Adipose tissue (tissue), 3 donors: Measurements from ENCODE around the gene NUMBL. TPM values are rescaled to one million over a fixed set of nuclear protein-coding genes. Genes with fewer than 3 reads are reported as not detected.
A peak's percentile ranks its signal among the peaks of the same experiment; 100 is the strongest.
"Not testable (repeated sequence)": the region's sequence is repeated elsewhere in the genome, so short reads cannot be mapped to it uniquely, and the experiment has no call there.

ENCODE experiments used
- H3K27ac ChIP-seq: one replicate; pipeline ENCODE4 v1.5.1; 2013; ENCODE audit warnings: low read depth, low read length
- WGBS, 3 donors: extraction: QIAGEN DNeasy Blood & Tissue Kit; methylation state at CpG; one replicate each; pipeline ENCODE4 v1.1.7; 2013; 5-methylcytosine and 5-hydroxymethylcytosine counted together
- polyA plus RNA-seq, 3 donors: library from polyadenylated mRNA; stranded (reverse); fragments of 200-250 nt; gene quantifications; one replicate each; pipeline ENCODE4 v1.2.3, GENCODE V29; 2013
- donor health status: healthy with polysubstance abuse.
- donor health status: Bipolar disorder and iron deficiency.
- donor health status: healthy.

The NUMBL gene
- polyA plus RNA-seq, 3 donors, result 7.1 to 30.7 (median 27.2) TPM

DNA sequence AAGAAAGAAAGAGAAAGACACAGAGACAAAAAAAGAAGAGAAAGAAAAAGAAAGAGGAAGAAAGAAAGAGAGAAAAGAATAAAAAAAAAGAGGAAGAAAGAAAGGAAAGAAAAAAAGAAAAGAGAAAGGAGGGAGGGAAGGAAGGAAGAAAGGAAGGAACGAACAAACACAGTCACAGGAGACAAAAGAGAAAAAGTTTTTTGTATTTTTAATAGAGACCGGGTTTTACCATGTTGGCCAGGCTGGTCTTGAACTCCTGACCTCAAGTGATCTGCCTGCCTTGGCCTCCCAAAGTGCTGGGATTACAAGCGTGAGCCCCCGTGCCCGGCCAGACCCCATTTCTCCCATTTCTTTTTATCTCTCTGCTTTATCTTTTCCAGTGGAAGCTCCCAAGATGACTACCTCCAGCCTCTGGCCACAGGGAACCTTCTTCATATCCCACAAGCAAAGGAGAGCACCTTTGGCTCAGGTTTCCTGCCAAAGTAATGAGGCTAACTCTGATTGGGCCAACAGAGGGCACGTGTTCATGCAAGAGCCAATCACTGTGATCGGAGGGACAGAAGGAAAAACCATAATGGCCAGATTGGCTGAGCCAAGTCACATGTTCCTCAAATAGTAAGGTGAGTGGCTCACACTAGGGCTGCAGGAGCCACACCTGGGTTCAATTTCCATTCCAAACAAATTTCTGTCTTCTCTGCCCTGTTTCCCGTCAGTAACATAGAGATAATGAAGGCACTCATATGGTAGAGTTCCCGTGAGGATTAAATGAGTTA is 40.4 kb downstream of the NUMBL start:
- 76 to 89% (median 86%) methylated on average over 9 of the region's 9 CpGs for WGBS, 3 donors
- not testable (repeated sequence) for H3K27ac ChIP-seq

DNA sequence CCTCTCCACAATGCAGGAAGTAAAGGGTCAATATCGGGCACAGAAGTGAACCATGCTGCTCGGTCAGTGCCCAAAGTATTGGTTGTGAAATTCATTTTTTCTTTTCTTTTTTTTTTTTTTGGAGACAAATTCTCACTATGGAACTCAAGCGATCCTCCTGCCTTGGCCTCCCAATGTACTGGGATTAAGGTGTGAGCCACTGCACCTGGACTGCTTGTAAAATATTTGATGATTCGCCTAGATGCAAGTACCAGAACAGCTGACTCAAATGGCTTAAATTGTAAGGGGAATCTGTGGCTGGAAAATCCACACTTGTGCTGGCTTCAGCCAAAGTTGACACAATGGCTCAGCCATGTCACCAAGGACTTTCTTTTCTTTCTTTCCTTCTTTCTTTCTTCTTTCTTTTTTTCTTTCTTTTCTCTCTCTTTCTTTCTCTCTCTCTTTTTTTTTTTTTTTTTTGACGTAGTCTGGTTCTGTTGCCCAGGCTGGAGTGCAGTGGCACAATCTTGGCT is 43.7 kb downstream of the NUMBL start:
- H3K27ac ChIP-seq, result peak overlapping the region; percentile 75
- 61 to 78% (median 75%) methylated on average over 4 to 5 of the region's 5 CpGs for WGBS, 3 donors

DNA sequence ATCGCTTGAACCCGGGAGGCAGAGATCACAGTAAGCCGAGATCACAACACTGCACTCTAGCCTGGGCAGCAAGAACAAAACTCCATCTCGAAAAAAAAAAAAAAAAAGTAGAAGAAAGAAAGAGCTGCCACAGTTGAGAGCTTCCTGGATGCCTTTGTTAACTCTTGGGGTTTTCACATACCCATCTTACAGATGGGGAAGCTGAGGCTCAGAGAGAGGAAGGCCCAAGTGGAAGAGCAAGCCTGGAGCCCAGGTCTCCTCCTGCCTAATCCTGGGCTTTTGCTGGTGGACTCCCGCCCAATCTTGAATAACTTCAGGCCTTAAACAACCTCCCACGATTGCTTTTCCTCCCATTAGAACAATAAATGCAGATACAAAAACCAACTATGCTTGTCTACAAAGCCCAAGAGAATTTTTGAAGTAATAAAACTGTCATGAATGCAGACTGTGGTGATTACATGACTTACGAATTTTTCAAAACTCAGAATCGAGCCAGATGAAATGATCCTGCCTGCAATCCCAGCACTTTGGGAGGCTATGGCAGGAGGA is 47.6 kb downstream of the NUMBL start:
- no peak overlapping the region for H3K27ac ChIP-seq
- WGBS, 3 donors, result 73 to 75% (median 74%) methylated on average over 8 of the region's 8 CpGs

DNA sequence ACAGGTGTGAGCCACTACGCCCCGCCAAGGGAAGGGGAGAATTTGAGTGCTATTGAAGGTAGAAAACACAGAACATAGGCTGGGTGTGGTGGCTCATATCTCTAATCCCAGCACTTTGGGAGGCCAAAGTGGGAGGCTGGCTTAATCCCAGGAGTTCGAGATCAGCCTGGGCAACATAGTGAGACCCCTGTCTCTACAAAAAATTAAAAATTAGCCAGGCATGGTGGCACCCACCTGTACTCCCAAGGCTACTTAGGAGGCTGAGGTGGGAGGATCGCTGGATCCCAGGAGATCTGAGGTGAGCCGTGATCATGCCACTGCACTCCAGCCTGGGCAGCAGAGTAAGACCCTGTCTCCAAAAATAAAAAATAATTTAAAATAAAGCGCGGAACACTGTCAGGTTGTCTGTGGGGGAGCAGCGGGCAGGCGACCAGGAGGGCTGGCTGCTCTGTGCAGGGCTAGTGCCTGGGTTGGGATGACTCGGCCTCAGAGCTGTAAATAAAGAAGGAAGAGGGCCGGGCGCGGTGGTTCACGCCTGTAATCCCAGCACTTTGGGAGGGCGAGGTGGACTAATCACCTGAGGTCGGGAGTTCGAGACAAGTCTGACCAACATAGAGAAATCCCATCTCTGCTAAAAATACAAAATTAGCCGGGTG is 48.3 kb downstream of the NUMBL start:
- no peak overlapping the region for H3K27ac ChIP-seq
- WGBS, 3 donors, result 91 to 94% (median 94%) methylated on average over 18 of the region's 18 CpGs

DNA sequence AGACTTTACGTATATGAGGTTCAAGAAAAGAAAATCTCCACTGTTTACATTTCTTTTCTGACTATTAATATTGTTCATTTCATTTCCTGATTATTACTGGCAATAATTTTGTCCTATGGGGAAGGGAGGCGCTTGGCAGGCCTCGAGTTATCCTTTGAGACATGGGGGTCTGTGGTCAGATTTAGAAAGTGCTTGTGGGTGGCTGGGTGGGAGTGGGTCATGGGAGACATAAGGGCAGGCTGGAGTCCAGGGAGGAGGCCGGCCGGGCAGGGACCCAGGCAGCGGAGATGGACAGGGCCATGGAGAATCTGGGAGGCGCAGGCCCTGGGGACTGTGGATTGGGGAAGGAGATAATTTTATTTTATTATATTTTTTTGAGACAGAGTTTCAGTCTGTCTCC is 49.2 kb downstream of the NUMBL start:
- H3K27ac ChIP-seq, result no peak overlapping the region
- 63 to 82% (median 68%) methylated on average over 7 of the region's 7 CpGs for WGBS, 3 donors

DNA sequence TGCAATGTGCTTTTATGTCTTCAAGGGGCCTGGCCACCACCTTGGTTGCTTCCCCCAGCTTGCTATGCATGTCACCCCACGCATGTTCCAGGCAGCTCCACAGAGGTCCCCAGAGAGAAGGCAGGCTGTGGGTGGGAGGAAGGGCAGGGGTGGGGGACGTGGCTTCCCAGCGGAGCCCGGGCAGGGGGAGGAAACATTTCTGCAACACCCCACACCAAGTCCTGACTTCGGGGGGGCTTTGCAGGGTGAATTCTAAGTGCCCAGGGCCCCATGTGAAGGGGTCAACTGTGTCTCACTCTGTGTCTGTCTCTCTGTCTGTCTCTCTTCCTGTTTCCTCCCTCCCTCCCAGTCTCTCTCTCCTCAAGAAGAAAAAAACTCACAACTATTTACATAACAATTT is 49.7 kb downstream of the NUMBL start:
- H3K27ac ChIP-seq, result no peak overlapping the region
- 7 to 46% (median 10%) methylated on average over 4 to 5 of the region's 5 CpGs for WGBS, 3 donors

DNA sequence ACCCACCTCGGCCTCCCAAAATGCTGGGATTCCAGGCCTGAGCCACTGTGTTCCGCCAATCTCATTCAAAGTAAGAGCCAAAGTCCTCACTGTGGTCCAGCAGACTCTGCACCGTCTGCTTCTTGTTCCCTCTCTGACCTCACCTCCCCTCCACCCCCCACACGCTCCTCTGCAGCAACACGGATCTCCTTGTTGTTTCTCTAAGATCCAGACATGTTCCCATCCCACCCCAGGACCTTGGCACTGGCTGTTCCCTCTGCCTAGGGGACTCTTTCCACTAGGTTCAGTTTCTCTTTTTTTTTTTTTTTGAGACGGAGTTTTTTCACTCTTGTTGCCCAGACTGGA is 50.8 kb downstream of the NUMBL start:
- no peak overlapping the region for H3K27ac ChIP-seq
- 79 to 81% (median 80%) methylated on average over 6 of the region's 6 CpGs for WGBS, 3 donors

DNA sequence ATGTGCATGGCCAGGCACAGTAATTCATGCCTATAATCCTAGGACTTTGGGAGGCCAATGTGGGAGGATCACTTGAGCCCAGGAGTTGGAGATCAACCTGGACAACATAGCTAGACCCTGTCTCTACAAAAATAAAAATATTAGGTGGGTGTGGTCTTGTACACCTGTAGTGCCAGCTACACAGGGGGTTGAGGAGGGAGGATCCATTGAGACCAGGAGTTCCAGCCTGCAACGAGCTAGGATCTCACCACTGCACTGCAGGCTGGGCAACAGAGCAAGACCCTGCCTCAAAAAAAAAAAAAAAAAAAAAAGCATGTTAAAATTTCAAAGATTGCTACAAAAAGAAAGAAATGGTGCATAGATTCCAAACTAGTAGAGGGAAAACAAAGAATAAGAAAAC is 52.1 kb downstream of the NUMBL start:
- no peak overlapping the region for H3K27ac ChIP-seq
- WGBS, 3 donors, result 59 to 91% (median 80%) methylated on average over 1 of the region's 1 CpG

DNA sequence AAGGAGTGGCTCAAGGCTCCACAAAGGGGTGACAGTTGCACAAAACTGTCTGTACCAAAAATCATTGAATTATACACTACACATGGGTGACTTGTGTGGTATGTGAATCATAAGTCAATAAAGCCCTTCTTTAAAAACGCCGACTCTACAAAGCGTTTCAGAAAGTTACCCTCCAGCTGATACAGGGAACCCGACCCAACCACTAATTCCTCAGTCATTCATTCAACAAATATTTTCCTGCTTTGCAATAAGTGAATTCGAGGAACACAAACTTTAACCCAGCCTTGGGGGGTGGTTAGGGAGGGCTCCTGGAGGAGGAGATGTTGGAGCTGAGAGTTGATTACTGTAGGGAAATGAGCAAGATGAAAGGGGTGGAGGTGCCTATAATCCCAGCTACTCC is 57.2 kb downstream of the NUMBL start:
- 84 to 85% (median 84%) methylated on average over 5 of the region's 5 CpGs for WGBS, 3 donors
- H3K27ac ChIP-seq, result no peak overlapping the region

DNA sequence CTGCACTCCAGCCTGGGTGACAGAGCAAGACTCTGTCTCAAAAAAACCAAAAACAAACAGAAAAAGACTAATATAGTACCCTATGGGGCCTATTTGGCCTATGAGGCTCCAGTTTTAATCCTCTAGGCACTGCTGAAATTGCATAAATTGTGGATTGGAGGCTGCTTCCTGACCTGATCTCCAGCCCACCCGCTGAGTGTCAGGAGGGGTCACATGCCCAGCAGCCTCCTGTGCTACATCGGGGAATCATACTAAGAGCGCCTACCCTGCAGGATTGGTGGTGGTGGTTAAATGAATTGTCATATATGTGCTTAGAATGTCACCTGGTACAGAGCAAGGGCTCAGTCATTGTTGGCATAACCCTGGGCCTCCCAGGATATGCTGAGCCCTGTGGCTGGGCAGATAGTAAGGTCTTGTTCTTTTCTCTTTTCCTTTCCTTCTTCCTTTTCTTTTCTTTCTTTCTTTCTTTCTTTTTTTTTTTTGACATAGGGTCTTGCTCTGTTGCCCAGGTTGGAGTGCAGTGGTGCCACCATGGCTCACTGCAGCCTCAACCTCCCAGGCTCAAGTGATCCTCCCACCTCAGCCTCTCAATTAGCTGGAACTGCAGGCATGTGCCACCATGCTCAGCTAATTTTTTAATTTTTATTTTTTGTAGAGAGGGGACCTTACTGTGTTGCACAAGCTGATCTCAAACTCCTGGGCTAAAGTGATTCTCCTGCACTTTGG is 58.0 kb downstream of the NUMBL start:
- WGBS, 3 donors, result 74 to 84% (median 77%) methylated on average over 3 of the region's 3 CpGs
- H3K27ac ChIP-seq, result no peak overlapping the region

DNA sequence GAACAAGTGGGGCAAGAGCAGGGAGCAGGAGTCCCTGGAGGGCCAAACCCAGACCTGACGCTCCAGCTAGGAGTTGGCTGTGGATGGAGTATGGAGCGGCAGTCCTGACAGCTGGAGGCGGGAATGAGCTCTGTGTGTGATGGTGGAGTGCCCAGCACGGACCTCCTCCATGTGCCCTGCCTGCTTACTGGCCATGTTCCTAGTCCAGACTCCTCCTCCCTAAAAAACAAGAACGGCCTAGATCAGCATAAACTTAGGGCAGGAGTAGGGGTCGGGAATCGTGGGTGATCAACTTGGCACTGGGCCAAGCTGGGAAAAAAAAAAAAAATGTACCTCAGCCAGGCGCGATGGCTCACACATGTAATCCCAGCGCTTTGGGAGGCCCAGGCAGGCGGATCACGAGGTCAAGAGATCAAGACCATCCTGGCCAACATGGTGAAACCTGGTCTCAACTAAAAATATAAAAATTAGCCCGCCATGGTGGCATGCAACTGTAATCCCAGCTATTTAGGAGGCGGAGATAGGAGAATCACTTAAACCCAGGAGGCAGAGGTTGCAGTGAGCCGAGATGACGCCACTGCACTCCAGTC is 59.8 kb downstream of the NUMBL start:
- H3K27ac ChIP-seq, result no peak overlapping the region
- 65 to 77% (median 73%) methylated on average over 16 of the region's 16 CpGs for WGBS, 3 donors

DNA sequence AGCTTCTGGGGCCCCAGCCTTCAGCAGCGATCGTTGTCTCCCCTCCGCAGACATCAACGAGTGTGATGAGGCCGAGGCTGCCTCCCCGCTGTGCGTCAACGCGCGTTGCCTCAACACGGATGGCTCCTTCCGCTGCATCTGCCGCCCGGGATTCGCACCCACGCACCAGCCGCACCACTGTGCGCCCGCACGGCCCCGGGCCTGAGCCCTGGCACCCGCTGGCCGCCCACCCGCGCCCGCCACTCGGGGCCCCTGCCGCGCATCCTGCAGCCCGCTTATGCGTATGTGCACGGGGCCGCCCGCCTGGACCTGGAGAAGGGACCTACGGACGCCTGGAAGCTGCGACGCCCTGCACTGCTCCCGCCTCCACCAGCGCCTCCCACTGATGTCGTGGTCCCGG is 61.1 kb downstream of the NUMBL start:
- 93 to 96% (median 96%) methylated on average over 40 to 42 of the region's 42 CpGs for WGBS, 3 donors
- H3K27ac ChIP-seq, result no peak overlapping the region

DNA sequence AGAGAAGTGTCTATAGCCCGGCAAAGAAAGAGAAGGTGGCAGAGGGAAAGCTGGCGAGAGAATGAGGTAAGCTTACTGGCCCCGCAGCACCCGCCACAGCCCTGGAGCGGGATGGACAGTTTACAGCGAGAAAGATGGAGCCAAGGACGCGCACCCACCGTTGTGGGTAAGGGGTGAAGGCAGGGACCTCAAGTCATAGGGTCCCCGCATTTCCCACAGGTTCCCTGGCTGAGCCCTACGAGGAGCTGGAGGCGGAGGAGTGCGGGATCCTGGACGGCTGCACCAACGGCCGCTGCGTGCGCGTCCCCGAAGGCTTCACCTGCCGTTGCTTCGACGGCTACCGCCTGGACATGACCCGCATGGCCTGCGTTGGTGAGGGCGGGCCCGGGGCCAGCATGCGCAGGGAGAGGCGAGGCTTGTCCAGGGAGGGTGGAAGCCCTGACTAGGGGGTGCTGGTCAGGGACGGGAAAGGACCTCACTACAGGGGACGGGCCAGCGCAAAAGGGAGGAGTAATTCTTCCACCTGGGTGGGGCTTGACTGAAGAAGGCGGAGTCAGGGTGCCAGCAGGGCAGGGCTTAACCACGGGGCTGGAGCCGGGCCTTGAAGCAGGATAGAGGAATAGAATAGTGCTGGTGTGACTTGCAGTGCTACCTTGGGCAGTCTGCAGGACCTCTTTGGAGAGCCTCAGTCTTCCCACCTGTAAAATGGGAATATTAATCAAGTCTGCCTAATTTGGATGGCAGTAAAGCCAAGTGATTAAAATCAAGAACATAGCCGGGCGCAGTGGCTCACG is 62.8 kb downstream of the NUMBL start:
- WGBS, 3 donors, result 90 to 93% (median 92%) methylated on average over 35 to 39 of the region's 39 CpGs
- H3K27ac ChIP-seq, result no peak overlapping the region

DNA sequence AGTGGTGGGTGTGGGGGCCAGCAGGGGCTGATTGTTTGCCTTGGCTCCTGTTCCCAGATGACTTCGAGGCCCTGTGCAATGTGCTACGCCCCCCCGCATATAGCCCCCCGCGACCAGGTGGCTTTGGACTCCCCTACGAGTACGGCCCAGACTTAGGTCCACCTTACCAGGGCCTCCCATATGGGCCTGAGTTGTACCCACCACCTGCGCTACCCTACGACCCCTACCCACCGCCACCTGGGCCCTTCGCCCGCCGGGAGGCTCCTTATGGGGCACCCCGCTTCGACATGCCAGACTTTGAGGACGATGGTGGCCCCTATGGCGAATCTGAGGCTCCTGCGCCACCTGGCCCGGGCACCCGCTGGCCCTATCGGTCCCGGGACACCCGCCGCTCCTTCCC is 63.5 kb downstream of the NUMBL start:
- WGBS, 3 donors, result 92 to 95% (median 94%) methylated on average over 24 of the region's 24 CpGs
- no peak overlapping the region for H3K27ac ChIP-seq

DNA sequence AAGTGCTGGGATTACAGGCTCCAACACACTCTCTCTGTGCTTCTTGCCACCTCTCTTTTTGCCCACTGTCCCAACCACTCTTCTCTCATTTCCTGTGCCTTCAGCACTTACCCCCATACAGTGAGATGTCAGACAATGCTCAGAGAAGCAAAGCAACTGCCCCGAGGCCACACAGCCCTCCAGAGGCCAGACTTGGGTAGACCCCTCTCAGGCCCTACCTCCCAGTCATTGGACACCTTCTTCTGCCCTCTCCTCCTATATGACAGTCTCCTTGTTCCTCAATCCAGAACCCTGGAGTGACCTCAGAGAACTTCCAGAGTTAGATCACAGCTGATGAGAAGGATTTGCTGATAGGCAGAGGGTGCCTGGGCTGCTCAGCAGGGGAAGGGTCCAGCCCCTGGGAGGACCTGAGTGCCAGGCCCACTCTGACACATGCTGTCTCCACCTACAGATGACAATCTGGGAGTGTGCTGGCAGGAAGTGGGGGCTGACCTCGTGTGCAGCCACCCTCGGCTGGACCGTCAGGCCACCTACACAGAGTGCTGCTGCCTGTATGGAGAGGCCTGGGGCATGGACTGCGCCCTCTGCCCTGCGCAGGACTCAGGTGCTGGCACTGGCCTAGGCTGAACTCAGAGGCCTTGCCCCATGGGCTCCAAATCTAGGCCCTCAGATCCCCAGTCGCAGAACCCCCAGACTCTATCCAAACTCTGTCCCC is 64.9 kb downstream of the NUMBL start:
- no peak overlapping the region for H3K27ac ChIP-seq
- 76 to 81% (median 78%) methylated on average over 7 of the region's 7 CpGs for WGBS, 3 donors

DNA sequence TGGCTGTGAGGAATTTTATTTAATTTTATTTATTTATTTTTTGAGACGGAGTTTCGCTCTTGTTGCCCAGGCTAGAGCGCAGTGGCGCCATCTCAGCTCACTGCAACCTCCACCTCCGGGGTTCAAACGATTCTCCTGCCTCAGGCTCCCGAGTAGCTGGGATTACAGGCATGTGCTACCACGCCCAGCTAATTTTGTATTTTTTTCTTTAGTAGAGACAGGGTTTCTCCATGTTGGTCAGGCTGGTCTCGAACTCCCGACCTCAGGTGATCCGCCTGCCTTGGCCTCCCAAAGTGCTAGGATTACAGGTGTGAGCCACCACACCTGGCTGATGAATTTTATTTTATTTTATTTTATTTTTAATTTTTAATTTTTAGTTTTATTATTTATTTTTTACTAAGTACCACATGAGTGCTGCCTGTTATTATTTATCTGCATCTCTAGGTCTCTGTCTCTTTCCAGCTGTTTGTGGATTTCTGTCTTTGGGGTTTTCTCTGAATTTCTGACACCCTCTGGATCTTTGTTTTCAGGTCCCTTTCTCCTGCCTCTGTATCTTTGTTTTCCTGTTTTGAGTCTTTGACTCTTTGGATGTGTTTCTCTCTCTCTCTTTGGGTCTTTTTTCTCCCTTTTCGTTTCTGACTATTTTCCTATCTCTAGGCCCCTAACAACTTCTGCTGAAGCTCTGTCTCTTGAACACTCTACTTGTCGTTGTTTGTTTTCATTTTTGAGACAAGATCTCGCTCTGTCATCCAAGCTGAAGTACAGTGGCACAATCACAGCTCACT is 65.9 kb downstream of the NUMBL start:
- not testable (repeated sequence) for H3K27ac ChIP-seq
- 88 to 92% (median 89%) methylated on average over 14 of the region's 14 CpGs for WGBS, 3 donors
